ENCODE data around the gene USH2A. TPM values are rescaled to one million over a fixed set of nuclear protein-coding genes. Genes with fewer than 3 reads are reported as not detected.

Gene USH2A
- total RNA-seq, 1 experiment from 2014 or later = not detected

DNA sequence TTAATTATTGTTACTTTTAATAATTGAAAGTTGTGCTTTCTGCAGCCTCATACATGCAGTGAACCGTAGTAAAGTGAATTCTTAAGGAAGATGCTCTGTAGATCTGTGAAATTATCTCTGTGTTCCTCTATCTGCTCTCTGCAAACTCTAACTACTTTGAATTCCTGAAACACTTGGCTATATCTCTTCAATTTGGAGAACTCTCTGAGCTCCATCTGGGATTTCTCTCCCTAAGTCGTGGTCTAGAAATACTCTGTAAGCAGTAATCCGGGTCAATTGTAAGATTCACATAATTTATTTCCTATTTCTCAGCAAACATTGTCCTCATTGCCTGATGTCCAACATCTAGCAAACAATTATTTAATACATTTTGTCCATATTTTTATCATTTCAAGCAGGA, 164.9 kb downstream of the USH2A start:
- H3K9me3 ChIP-seq (ENCODE audit: control insufficient read depth in 1 of 2, insufficient read depth in 1 of 2, low read depth in 1 of 2, low read length in 2 of 2) = peaks cover 0 to 2% of the 10 kb centered on the region in 2 experiments; a peak in 1 of 4 replicates
- intact Hi-C loops (cut with micrococcal nuclease) = no loop called here
- no peaks in the 10 kb centered on the region for H3K36me3 ChIP-seq (ENCODE audit: control insufficient read depth in 1 of 2, insufficient read depth in 2 of 2, low read length in 2 of 2)
- no peak overlapping the region for H3K4me2 ChIP-seq (ENCODE audit: low read length)
- POLR2A ChIA-PET = no interaction called here
- no peaks in the 10 kb centered on the region for H3K27me3 ChIP-seq (ENCODE audit: insufficient read depth, low read length)
- no peaks in the 10 kb centered on the region for H4K20me1 ChIP-seq (ENCODE audit: insufficient read depth)
- H2AFZ ChIP-seq (ENCODE audit: low read depth, low read length, poor library complexity, severe bottlenecking) = no peak overlapping the region
- H3K4me1 ChIP-seq (ENCODE audit: control insufficient read depth in 1 of 2, insufficient read depth in 2 of 2, low read length in 2 of 2) = no peaks in the 10 kb centered on the region
- TF ChIP-seq CBX3 (IDR thresholded peaks at IDR 0.05; ENCODE audit: low read depth) (no peak), SP1 (IDR thresholded peaks at IDR 0.05; ENCODE audit: low read depth) (no peak), JUND (IDR thresholded peaks at IDR 0.05) (no peak), EZH2 (IDR thresholded peaks at IDR 0.05) (no peak), CEBPB (IDR thresholded peaks at IDR 0.05; ENCODE audit: low read depth) (no peak), FOSL1 (IDR thresholded peaks at IDR 0.05; ENCODE audit: low read depth) (no peak), EZH2phosphoT487 (IDR thresholded peaks at IDR 0.05; ENCODE audit: borderline replicate concordance) (no peak), SIN3A (IDR thresholded peaks at IDR 0.05; ENCODE audit: low read depth) (no peak), POLR2AphosphoS5 (IDR thresholded peaks at IDR 0.05; ENCODE audit: low read depth, low read length) (no peak), ELF1 (IDR thresholded peaks at IDR 0.05; ENCODE audit: borderline replicate concordance, low read depth) (no peak), YY1 (IDR thresholded peaks at IDR 0.05; ENCODE audit: extremely low read depth, insufficient replicate concordance, low read depth, low read length) (no peak), TCF7L2 (IDR thresholded peaks at IDR 0.05; ENCODE audit: borderline replicate concordance, extremely low read depth, insufficient read depth, insufficient read length) (no peak), POLR2A (IDR thresholded peaks at IDR 0.05; ENCODE audit: borderline replicate concordance, extremely low read depth, insufficient read depth, insufficient read length) (no peak)
- TF ChIP-seq, protein P1, sequence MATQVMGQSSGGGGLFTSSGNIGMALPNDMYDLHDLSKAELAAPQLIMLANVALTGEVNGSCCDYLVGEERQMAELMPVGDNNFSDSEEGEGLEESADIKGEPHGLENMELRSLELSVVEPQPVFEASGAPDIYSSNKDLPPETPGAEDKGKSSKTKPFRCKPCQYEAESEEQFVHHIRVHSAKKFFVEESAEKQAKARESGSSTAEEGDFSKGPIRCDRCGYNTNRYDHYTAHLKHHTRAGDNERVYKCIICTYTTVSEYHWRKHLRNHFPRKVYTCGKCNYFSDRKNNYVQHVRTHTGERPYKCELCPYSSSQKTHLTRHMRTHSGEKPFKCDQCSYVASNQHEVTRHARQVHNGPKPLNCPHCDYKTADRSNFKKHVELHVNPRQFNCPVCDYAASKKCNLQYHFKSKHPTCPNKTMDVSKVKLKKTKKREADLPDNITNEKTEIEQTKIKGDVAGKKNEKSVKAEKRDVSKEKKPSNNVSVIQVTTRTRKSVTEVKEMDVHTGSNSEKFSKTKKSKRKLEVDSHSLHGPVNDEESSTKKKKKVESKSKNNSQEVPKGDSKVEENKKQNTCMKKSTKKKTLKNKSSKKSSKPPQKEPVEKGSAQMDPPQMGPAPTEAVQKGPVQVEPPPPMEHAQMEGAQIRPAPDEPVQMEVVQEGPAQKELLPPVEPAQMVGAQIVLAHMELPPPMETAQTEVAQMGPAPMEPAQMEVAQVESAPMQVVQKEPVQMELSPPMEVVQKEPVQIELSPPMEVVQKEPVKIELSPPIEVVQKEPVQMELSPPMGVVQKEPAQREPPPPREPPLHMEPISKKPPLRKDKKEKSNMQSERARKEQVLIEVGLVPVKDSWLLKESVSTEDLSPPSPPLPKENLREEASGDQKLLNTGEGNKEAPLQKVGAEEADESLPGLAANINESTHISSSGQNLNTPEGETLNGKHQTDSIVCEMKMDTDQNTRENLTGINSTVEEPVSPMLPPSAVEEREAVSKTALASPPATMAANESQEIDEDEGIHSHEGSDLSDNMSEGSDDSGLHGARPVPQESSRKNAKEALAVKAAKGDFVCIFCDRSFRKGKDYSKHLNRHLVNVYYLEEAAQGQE (IDR thresholded peaks at IDR 0.05; ENCODE audit: low read depth) = no peak
- CTCF ChIA-PET = no interaction called here
- no peak overlapping the region for H3K9ac ChIP-seq (ENCODE audit: low read length)
- no TSS peak for BruUV-seq (replicated peaks)
- H3K9me2 ChIP-seq (ENCODE audit: insufficient read depth) = no peaks in the 10 kb centered on the region
- RAD21 ChIA-PET (ENCODE audit: low non-redundant PET in 1 of 2, low total read pairs in 2 of 2, uncharacterized antibody in 2 of 2, unreplicated experiment in 2 of 2) = no interaction called here
- no peak overlapping the region for H3K27ac ChIP-seq (ENCODE audit: low read depth, low read length)
- H3K79me2 ChIP-seq (ENCODE audit: insufficient read depth, low read length) = no peaks in the 10 kb centered on the region
- no peak overlapping the region for H3K4me3 ChIP-seq (replicated peaks in 1 of 2; ENCODE audit: low read depth in 1 of 2, low read length in 2 of 2)
- DNase-seq (ENCODE audit: low read depth, low spot score) (no peak), ATAC-seq (no peak)

Data from HCT116 (cell line).